CD4-positive, alpha-beta memory T cell (primary cell): ENCODE data around the gene SLC4A1. TPM values are rescaled to one million over a fixed set of nuclear protein-coding genes. Genes with fewer than 3 reads are reported as not detected.

ENCODE experiments used
- CTCF ChIA-PET: fragments of 350-600 bp; sonication (Branson Sonifier 250); formaldehyde crosslinking; loops from one replicate; lab custom pipeline; 2021; ENCODE audit warnings: inconsistent platforms; ENCODE audit not compliant: partially characterized antibody; lab: Charles Lee
- POLR2A ChIA-PET: fragments of 350-600 bp; sonication (Branson Sonifier 250); formaldehyde crosslinking; loops from one replicate; lab custom pipeline; 2021; ENCODE audit not compliant: partially characterized antibody; lab: Charles Lee
- DNase-seq, 5 donors: peaks; one replicate each; pipeline versions ENCODE4 v3.0.0 to v3.0.0-alpha.2; 2020 to 2022; ENCODE audit warnings: mixed read lengths in 1 of 5
- H3K27ac ChIP-seq: one replicate; pipeline ENCODE4 v1.7.0; 2013; ENCODE audit warnings: low read depth, low read length
- H3K27me3 ChIP-seq: 2 replicates; pipeline ENCODE4 v1.7.0; 2013; ENCODE audit warnings: mild to moderate bottlenecking, low read length, moderate library complexity; ENCODE audit not compliant: insufficient read depth
- H3K36me3 ChIP-seq: 2 replicates; pipeline ENCODE4 v1.7.0; 2013; ENCODE audit warnings: mild to moderate bottlenecking, low read length, moderate library complexity; ENCODE audit not compliant: insufficient read depth
- H3K4me1 ChIP-seq: 2 replicates; pipeline ENCODE4 v1.7.0; 2013; ENCODE audit warnings: mild to moderate bottlenecking, low read length, moderate library complexity; ENCODE audit not compliant: insufficient read depth
- H3K4me3 ChIP-seq, 2 donors: one replicate each; pipeline ENCODE4 v1.7.0; 2013; ENCODE audit warnings: low read length in 2 of 2, mild to moderate bottlenecking in 1 of 2
- H3K9me3 ChIP-seq, 2 donors: one replicate each; pipeline ENCODE4 v1.7.0; 2013; ENCODE audit warnings: low read length in 2 of 2, control low read depth in 1 of 2; ENCODE audit not compliant: control insufficient read depth in 1 of 2
- H3K27ac Mint-ChIP-seq, 7 donors: one replicate each; pipeline ENCODE4 v1.8.0; 2020 to 2021; ENCODE audit warnings: mixed read lengths in 7 of 7, mild to moderate bottlenecking in 6 of 7, inconsistent platforms in 3 of 7, moderate library complexity in 3 of 7
- H3K27me3 Mint-ChIP-seq, 2 donors: one replicate each; pipeline ENCODE4 v1.8.0; 2020 to 2021; ENCODE audit warnings: mixed read lengths in 2 of 2
- H3K36me3 Mint-ChIP-seq, 2 donors: one replicate each; pipeline ENCODE4 v1.8.0; 2020 to 2021; ENCODE audit warnings: mixed read lengths in 2 of 2, inconsistent platforms in 1 of 2, mild to moderate bottlenecking in 1 of 2
- H3K4me1 Mint-ChIP-seq, 4 donors: one replicate each; pipeline ENCODE4 v1.8.0; 2020 to 2021; ENCODE audit warnings: mixed read lengths in 4 of 4, mild to moderate bottlenecking in 1 of 4
- H3K4me3 Mint-ChIP-seq, 8 donors: one replicate each; pipeline ENCODE4 v1.8.0; 2020 to 2021; ENCODE audit warnings: mixed read lengths in 8 of 8, mild to moderate bottlenecking in 7 of 8, moderate library complexity in 6 of 8, inconsistent platforms in 3 of 8
- H3K9me3 Mint-ChIP-seq, 8 donors: one replicate each; pipeline ENCODE4 v1.8.0; 2020 to 2021; ENCODE audit warnings: mixed read lengths in 8 of 8, mild to moderate bottlenecking in 5 of 8, inconsistent platforms in 3 of 8, moderate library complexity in 1 of 8
- intact Hi-C: fragments of 100-400 bp; cut with micrococcal nuclease; formaldehyde crosslinking; loops from one replicate; pipeline ENCODE4 v1.15.1; 2023
- polyA plus RNA-seq, 2 donors: library from polyadenylated mRNA; unstranded; fragments of 300-500 nt; fragmentation: Illumina TruSeq; gene quantifications; one replicate each; pipeline ENCODE4 v1.2.3, GENCODE V29; 2021
- total RNA-seq, 2 experiments: library from RNA; stranded (reverse); gene quantifications; one replicate each; pipeline ENCODE4 v1.2.3, GENCODE V29; 2021

SLC4A1 gene
- total and polyA plus RNA-seq, 4 experiments from 2014 or later: not detected

DNA sequence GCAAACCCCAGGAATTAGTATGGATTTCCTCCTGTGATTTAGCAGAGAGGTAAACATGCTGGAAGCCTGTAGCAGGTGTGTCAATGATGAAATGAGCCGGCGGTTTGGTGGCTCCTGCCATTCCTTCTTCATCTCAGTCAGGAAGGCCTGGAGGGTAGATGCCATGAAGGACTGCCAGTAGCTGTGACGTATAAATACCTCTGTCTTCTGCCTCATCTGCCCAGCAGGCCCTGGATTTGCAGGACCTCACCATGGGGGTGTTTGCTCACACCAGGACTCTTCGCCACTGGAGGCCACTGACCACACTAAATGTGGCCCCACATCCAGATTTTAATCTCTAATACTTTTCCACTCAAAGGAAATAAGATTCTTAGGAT lies 16.1 kb upstream of the SLC4A1 start:
- ChIA-PET CTCF (no interaction called here), POLR2A (no interaction called here)
- Histone ChIP-seq H3K27ac (no peak overlapping the region), H3K4me1 (peaks cover 3% of the 10 kb centered on the region), H3K4me3 (no peak overlapping the region), H3K36me3 (no peaks in the 10 kb centered on the region), H3K9me3 (no peaks in the 10 kb centered on the region), H3K27me3 (no peaks in the 10 kb centered on the region)
- intact Hi-C loops: no loop called here
- H3K9me3 Mint-ChIP-seq: peaks cover 0 to 3% (median 0%) of the 10 kb centered on the region in 8 donors
- no peak overlapping the region for H3K4me3 Mint-ChIP-seq
- H3K36me3 Mint-ChIP-seq: no peaks in the 10 kb centered on the region
- DNase-seq: no peak
- no peak overlapping the region for H3K27ac Mint-ChIP-seq
- peaks cover 6 to 9% of the 10 kb centered on the region in 2 donors for H3K27me3 Mint-ChIP-seq
- H3K4me1 Mint-ChIP-seq: peaks cover 5 to 12% (median 8%) of the 10 kb centered on the region in 4 donors

- ChIA-PET POLR2A (no interaction called here), CTCF (interaction anchor here (1.3 kb wide), 1 partner anchor 11 kb away, joined by 4 read pairs; no protein-coding TSS in a partner anchor)
- H3K27ac ChIP-seq: no peak overlapping the region
- no peak for DNase-seq
- no peaks in the 10 kb centered on the region for H3K9me3 ChIP-seq
- peaks cover 4 to 8% of the 10 kb centered on the region in 2 donors for H3K27me3 Mint-ChIP-seq
- H3K36me3 Mint-ChIP-seq: no peaks in the 10 kb centered on the region
- H3K36me3 ChIP-seq: no peaks in the 10 kb centered on the region
- no peaks in the 10 kb centered on the region for H3K27me3 ChIP-seq
- peaks cover 3% of the 10 kb centered on the region for H3K4me1 ChIP-seq
- peaks cover 0 to 3% (median 0%) of the 10 kb centered on the region in 8 donors for H3K9me3 Mint-ChIP-seq
- H3K27ac Mint-ChIP-seq: no peak overlapping the region
- H3K4me3 ChIP-seq: no peak overlapping the region
- H3K4me3 Mint-ChIP-seq: no peak overlapping the region
- intact Hi-C loops: no loop called here
- H3K4me1 Mint-ChIP-seq: peaks cover 5 to 12% (median 8%) of the 10 kb centered on the region in 4 donors
Observed at GRCh38 chr17:44283344-44284023, 15.5 kb upstream of the SLC4A1 start.

DNA sequence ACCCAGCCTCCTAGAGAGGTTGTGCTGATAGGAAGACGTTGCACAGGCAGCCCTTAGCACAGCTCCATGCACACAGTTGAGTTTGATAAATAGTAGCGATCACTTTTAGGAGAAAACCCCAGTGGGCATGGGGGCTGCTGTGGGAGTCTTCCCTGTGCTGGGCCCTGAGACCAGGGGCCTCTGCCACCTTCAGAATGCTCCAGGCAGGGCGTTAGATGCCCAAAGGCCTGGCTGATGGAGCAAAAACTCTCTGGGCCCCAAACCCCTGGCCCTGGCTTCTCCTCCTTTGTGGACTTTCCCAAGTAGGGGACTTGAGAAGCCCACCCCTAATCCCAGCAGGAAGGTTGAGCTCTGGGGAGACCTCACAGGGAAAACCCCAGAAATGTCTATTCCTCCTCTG lies 14.3 kb upstream of the SLC4A1 start:
- POLR2A ChIA-PET: interaction anchor here (0.7 kb wide), 1 partner anchor 175 kb away, joined by 3 read pairs; no protein-coding TSS in a partner anchor
- peaks cover 0 to 2% of the 10 kb centered on the region in 2 donors for H3K27me3 Mint-ChIP-seq
- H3K9me3 ChIP-seq: no peaks in the 10 kb centered on the region

GRCh38 chr17:44281570-44281969 lies 13.6 kb upstream of the SLC4A1 start:
- H3K27ac Mint-ChIP-seq: no peak overlapping the region
- DNase-seq: no peak
- no peak overlapping the region for H3K4me3 Mint-ChIP-seq
- peaks cover 0 to 3% (median 0%) of the 10 kb centered on the region in 8 donors for H3K9me3 Mint-ChIP-seq
- H3K27me3 ChIP-seq: no peaks in the 10 kb centered on the region
- H3K4me3 ChIP-seq: no peak overlapping the region
- CTCF ChIA-PET: no interaction called here
- H3K27me3 Mint-ChIP-seq: peaks cover 0 to 2% of the 10 kb centered on the region in 2 donors
- peaks cover 3% of the 10 kb centered on the region for H3K4me1 ChIP-seq
- peaks cover 5 to 12% (median 9%) of the 10 kb centered on the region in 4 donors for H3K4me1 Mint-ChIP-seq
- intact Hi-C loops: no loop called here
- no peaks in the 10 kb centered on the region for H3K36me3 ChIP-seq
- POLR2A ChIA-PET: interaction anchor here (0.7 kb wide), 1 partner anchor 175 kb away, joined by 3 read pairs; no protein-coding TSS in a partner anchor
- no peaks in the 10 kb centered on the region for H3K9me3 ChIP-seq
- H3K27ac ChIP-seq: no peak overlapping the region
- no peaks in the 10 kb centered on the region for H3K36me3 Mint-ChIP-seq

More for the DNA sequence above, 14.3 kb upstream of the SLC4A1 start:
- peaks cover 5 to 12% (median 9%) of the 10 kb centered on the region in 4 donors for H3K4me1 Mint-ChIP-seq
- no peak overlapping the region for H3K27ac ChIP-seq
- intact Hi-C loops: no loop called here
- no peak overlapping the region for H3K27ac Mint-ChIP-seq
- CTCF ChIA-PET: interaction anchor here (1.3 kb wide), 1 partner anchor 9 kb away, joined by 4 read pairs; no protein-coding TSS in a partner anchor
- peaks cover 0 to 3% (median 0%) of the 10 kb centered on the region in 8 donors for H3K9me3 Mint-ChIP-seq
- no peaks in the 10 kb centered on the region for H3K36me3 Mint-ChIP-seq
- H3K4me3 Mint-ChIP-seq: no peak overlapping the region
- H3K27me3 ChIP-seq: no peaks in the 10 kb centered on the region
- H3K4me1 ChIP-seq: peaks cover 3% of the 10 kb centered on the region
- no peak for DNase-seq
- no peak overlapping the region for H3K4me3 ChIP-seq
- no peaks in the 10 kb centered on the region for H3K36me3 ChIP-seq

DNA sequence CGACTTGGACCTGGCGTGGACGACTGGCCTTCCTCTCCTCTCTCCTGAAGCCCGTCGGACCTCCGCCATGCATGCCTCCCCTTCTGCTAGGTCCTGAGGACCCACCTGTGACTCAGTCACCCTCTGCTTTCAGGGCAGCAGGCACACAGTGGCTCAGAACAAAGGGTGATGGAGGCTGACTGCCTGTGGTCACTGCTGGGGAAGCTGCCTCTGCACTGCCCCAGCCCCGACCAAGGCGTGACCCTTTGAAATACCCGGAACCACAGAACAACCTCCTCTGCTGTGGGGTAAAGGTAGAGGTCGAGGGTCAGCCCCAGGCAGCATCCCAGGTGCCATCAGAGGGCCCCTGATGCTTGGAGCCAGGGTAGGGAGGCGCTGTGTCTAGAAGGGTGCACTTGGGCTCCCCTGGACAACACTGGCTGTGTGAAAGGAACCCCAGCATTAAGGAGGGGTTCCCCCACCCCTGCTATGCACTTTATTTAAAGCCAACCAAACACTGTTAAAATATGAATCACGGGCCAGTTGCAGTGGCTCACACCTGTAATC lies 12.5 kb upstream of the SLC4A1 start:
- intact Hi-C loops: no loop called here
- CTCF ChIA-PET: no interaction called here
- no peak for DNase-seq
- Mint-ChIP-seq H3K4me3 (no peak overlapping the region), H3K27ac (peak overlapping the region in 1 of 7 donors; percentile 63), H3K27me3 (peaks cover 0 to 2% of the 10 kb centered on the region in 2 donors), H3K4me1 (peaks cover 5 to 12% (median 9%) of the 10 kb centered on the region in 4 donors), H3K36me3 (no peaks in the 10 kb centered on the region), H3K9me3 (peaks cover 0 to 3% (median 0%) of the 10 kb centered on the region in 8 donors)
- Histone ChIP-seq H3K9me3 (no peaks in the 10 kb centered on the region), H3K27me3 (no peaks in the 10 kb centered on the region), H3K36me3 (no peaks in the 10 kb centered on the region), H3K4me3 (no peak overlapping the region), H3K27ac (no peak overlapping the region), H3K4me1 (peaks cover 3% of the 10 kb centered on the region)
- POLR2A ChIA-PET: interaction anchor here (0.6 kb wide), 1 partner anchor 34 kb away, joined by 3 read pairs; no protein-coding TSS in a partner anchor

- Histone ChIP-seq H3K9me3 (no peaks in the 10 kb centered on the region), H3K4me3 (no peak overlapping the region), H3K36me3 (no peaks in the 10 kb centered on the region), H3K4me1 (peaks cover 3% of the 10 kb centered on the region), H3K27me3 (no peaks in the 10 kb centered on the region), H3K27ac (no peak overlapping the region)
- ChIA-PET CTCF (no interaction called here), POLR2A (interaction anchor here (0.6 kb wide), 1 partner anchor 34 kb away, joined by 3 read pairs; no protein-coding TSS in a partner anchor)
- DNase-seq: no peak
- no peak overlapping the region for H3K4me3 Mint-ChIP-seq
- peaks cover 0 to 6% of the 10 kb centered on the region in 2 donors for H3K27me3 Mint-ChIP-seq
- H3K36me3 Mint-ChIP-seq: no peaks in the 10 kb centered on the region
- peak overlapping the region in 2 of 7 donors; percentile 63 to 74 for H3K27ac Mint-ChIP-seq
- peaks cover 0 to 3% (median 0%) of the 10 kb centered on the region in 8 donors for H3K9me3 Mint-ChIP-seq
- intact Hi-C loops: no loop called here
- peaks cover 5 to 12% (median 9%) of the 10 kb centered on the region in 4 donors for H3K4me1 Mint-ChIP-seq
Observed at GRCh38 chr17:44279666-44280391, 11.9 kb upstream of the SLC4A1 start.

GRCh38 chr17:44279346-44279665 lies 11.4 kb upstream of the SLC4A1 start:
- no peak for DNase-seq
- Histone ChIP-seq H3K4me1 (peaks cover 3% of the 10 kb centered on the region), H3K36me3 (no peaks in the 10 kb centered on the region), H3K9me3 (no peaks in the 10 kb centered on the region), H3K27ac (no peak overlapping the region), H3K27me3 (no peaks in the 10 kb centered on the region), H3K4me3 (no peak overlapping the region)
- H3K4me1 Mint-ChIP-seq: peaks cover 5 to 12% (median 9%) of the 10 kb centered on the region in 4 donors
- no peak overlapping the region for H3K27ac Mint-ChIP-seq
- peaks cover 0 to 6% of the 10 kb centered on the region in 2 donors for H3K27me3 Mint-ChIP-seq
- H3K4me3 Mint-ChIP-seq: no peak overlapping the region
- intact Hi-C loops: no loop called here
- ChIA-PET CTCF (no interaction called here), POLR2A (interaction anchor here (0.9 kb wide), 1 partner anchor 58 kb away, joined by 4 read pairs; no protein-coding TSS in a partner anchor)
- no peaks in the 10 kb centered on the region for H3K36me3 Mint-ChIP-seq
- peaks cover 0 to 3% (median 0%) of the 10 kb centered on the region in 8 donors for H3K9me3 Mint-ChIP-seq
